Large intestine (tissue), 3 donors: ENCODE data around the gene HHAT. TPM values are rescaled to one million over a fixed set of nuclear protein-coding genes. Genes with fewer than 3 reads are reported as not detected.
A peak's percentile ranks its signal among the peaks of the same experiment; 100 is the strongest.

Source experiments
- DNase-seq, 2 donors: peaks; one replicate each; pipeline versions ENCODE4 v3.0.0 to v3.0.0-alpha.2; 2013
- H3K27ac ChIP-seq: one replicate; pipeline ENCODE4 v1.5.1; 2013; ENCODE audit warnings: low read length
- H3K27me3 ChIP-seq: 2 replicates; pipeline ENCODE4 v1.6.1; 2013; ENCODE audit warnings: low read length; ENCODE audit not compliant: control insufficient read depth, insufficient read depth
- H3K36me3 ChIP-seq: 2 replicates; pipeline ENCODE4 v1.6.1; 2013; ENCODE audit warnings: low read length; ENCODE audit not compliant: control insufficient read depth, insufficient read depth
- H3K4me1 ChIP-seq: one replicate; pipeline ENCODE4 v1.6.1; 2013; ENCODE audit warnings: low read length; ENCODE audit not compliant: control insufficient read depth, insufficient read depth
- H3K4me3 ChIP-seq: one replicate; pipeline ENCODE4 v1.5.1; 2013; ENCODE audit warnings: low read length
- H3K9me3 ChIP-seq: one replicate; pipeline ENCODE4 v1.6.1; 2013; ENCODE audit warnings: mild to moderate bottlenecking, low read depth, low read length, moderate library complexity; ENCODE audit not compliant: control insufficient read depth
- WGBS: methylation state at CpG from one replicate; pipeline ENCODE4 v1.1.5; 2013; ENCODE audit warnings: low lambda C conversion rate; ENCODE audit not compliant: insufficient coverage; 5-methylcytosine and 5-hydroxymethylcytosine counted together
- polyA plus RNA-seq: library from polyadenylated mRNA; unstranded; fragments of 120-200 nt; gene quantifications from one replicate; pipeline ENCODE4 v1.2.1, GENCODE V29; 2013

HHAT gene
- polyA plus RNA-seq, 1 donor, result 3.3 TPM

DNA sequence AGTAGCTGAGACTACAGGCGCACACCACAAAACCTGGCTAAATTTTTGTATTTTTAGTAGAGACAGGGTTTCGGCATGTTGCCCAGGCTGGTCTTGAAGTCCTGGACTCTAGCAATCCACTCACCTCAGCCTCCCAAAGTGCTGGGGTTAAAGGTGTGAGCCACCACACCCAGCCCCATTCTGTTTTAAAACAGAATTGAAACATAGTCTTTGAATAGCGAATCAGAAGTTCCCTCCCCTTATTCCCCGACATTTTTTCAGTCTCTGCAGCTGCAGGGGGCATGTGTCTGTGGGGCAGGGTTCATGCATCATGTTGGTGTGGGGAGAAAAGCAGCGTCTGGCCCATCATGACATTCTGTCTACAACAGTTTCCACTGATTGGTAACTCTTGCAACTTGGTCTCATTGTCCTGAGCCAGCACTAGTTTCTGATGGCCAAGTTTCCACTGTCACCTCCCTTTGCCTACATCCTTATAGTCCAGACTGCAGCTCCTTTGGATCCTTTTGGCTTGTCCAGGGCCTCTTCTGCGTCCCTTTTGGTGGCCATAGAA lies 15.6 kb upstream of the HHAT start:
- Histone ChIP-seq H3K4me1 (no peaks in the 10 kb centered on the region), H3K4me3 (no peak overlapping the region), H3K27me3 (peaks cover 9% of the 10 kb centered on the region), H3K36me3 (no peaks in the 10 kb centered on the region), H3K27ac (no peak overlapping the region), H3K9me3 (no peaks in the 10 kb centered on the region)
- WGBS, result no CpG with 5 or more reads among the region's 6 CpGs
- DNase-seq, result no peak

DNA sequence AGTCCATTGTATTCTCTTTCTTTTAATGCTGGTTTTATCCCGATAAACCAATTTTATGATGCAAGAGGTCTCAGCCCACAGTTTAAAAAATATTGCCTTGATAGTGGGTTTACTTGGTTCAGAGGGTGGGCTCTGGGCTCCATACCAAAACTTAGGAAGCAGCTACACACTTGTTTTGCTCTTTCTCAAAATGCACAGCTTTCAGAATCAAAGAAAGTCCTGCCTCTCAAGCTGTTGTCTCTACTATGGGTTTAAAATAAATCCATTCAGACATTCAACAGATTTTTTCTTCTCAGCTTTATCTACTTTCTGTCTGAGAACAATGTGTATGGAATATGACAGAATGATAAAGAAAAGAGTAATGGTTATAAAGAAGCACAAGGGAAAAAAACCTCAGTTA lies 14.8 kb upstream of the HHAT start:
- no peaks in the 10 kb centered on the region for H3K4me1 ChIP-seq
- 100% methylated on average over 1 of the region's 1 CpG for WGBS

DNA sequence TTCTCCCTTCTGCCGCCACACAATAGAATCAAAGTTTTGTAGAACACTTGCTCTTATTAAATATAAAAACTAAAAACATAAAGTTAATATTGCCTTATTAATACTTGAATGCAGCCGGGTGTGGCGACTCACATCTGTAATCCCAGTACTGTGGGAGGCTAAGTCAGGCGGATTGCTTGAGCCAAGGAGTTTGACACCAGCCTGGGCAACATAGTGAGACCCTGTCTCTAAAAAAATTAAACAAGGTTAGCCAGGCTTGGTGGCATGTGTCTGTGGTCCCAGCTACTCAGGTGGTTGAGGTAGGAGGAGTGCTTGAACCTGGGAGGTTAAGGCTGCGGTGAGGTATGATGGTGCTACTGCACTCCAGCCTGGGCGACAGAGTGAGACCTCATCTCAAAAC lies 13.2 kb upstream of the HHAT start:
- no peak overlapping the region for H3K4me3 ChIP-seq
- H3K4me1 ChIP-seq, result no peaks in the 10 kb centered on the region
- H3K27ac ChIP-seq, result no peak overlapping the region
- no peaks in the 10 kb centered on the region for H3K36me3 ChIP-seq
- H3K9me3 ChIP-seq, result no peaks in the 10 kb centered on the region
- peaks cover 2% of the 10 kb centered on the region for H3K27me3 ChIP-seq
- DNase-seq, result no peak
- no CpG with 5 or more reads among the region's 6 CpGs for WGBS

More for the DNA sequence above, 14.8 kb upstream of the HHAT start:
- DNase-seq, result no peak
- Histone ChIP-seq H3K36me3 (no peaks in the 10 kb centered on the region), H3K4me3 (no peak overlapping the region), H3K9me3 (no peaks in the 10 kb centered on the region), H3K27me3 (peaks cover 9% of the 10 kb centered on the region), H3K27ac (no peak overlapping the region)

DNA sequence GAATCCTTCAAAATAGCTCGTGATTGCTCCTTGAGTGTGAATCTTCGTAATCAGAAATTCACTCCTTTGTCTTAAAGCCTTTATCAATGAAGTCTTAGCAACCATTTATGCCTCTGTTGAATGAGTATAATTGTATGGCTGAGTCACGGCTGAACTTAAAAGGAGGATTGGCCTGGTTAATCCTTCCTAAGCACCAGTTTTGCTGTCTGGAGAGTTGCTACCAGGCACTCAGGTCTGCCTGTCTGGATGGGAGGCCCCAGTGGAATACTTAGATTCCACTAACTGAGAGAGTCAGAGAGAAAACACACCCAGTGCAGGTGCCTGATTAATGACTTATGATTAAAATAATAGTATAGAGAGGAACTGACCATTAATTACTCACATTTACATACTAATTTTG lies 7.6 kb upstream of the HHAT start:
- Histone ChIP-seq H3K4me1 (no peaks in the 10 kb centered on the region), H3K36me3 (no peaks in the 10 kb centered on the region), H3K4me3 (no peak overlapping the region), H3K27me3 (no peaks in the 10 kb centered on the region), H3K9me3 (peaks cover 4% of the 10 kb centered on the region), H3K27ac (no peak overlapping the region)
- no CpG with 5 or more reads among the region's 3 CpGs for WGBS
- no peak for DNase-seq

DNA sequence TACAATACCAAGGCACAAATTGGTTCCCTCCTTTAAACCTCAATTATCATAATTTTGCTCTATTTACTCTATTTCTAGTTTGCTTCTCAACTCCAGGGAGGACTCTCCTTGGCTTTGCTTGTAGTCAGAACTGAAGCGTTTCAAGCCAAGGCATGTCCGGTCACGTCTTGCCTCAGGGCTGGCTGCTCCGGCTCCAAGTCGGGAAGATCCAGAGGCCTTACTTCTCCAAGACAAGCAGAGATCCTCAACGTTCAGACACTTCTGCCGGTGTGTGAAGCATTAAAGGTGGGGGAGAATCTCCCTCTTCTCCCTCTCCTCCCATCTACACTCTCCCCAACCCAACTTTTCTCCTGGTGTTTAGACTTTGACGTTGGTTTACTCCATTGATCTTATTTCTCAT lies 7.2 kb upstream of the HHAT start:
- no peaks in the 10 kb centered on the region for H3K27me3 ChIP-seq
- H3K36me3 ChIP-seq, result no peaks in the 10 kb centered on the region
- no peak overlapping the region for H3K4me3 ChIP-seq
- no peak overlapping the region for H3K27ac ChIP-seq
- 60% methylated on average over 1 of the region's 8 CpGs for WGBS
- H3K4me1 ChIP-seq, result no peaks in the 10 kb centered on the region
- no peak for DNase-seq
- peaks cover 4% of the 10 kb centered on the region for H3K9me3 ChIP-seq

DNA sequence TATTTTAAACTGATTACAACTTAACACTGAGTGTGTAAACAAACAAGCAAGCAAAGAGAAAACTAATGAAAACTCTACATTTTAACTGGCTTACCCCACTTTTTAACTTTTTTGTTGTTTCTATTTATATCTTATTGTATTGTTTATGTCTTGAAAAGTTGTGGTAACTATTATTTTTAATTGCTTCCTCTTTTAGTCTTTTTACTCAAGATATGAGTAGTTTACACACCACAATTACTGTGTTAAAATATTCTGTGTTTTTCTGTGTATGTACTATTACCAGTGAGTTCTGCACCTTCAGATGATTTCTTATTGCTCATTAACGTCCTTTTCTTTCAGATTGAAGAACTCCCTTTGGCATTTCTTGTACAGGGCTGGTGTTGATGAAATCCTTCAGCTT lies 4.7 kb upstream of the HHAT start:
- Histone ChIP-seq H3K27me3 (no peaks in the 10 kb centered on the region), H3K9me3 (peaks cover 4% of the 10 kb centered on the region), H3K27ac (no peak overlapping the region), H3K4me3 (no peak overlapping the region), H3K4me1 (peaks cover 3% of the 10 kb centered on the region), H3K36me3 (no peaks in the 10 kb centered on the region)
- DNase-seq, result no peak
- WGBS, result no CpG with 5 or more reads among the region's 1 CpG

DNA sequence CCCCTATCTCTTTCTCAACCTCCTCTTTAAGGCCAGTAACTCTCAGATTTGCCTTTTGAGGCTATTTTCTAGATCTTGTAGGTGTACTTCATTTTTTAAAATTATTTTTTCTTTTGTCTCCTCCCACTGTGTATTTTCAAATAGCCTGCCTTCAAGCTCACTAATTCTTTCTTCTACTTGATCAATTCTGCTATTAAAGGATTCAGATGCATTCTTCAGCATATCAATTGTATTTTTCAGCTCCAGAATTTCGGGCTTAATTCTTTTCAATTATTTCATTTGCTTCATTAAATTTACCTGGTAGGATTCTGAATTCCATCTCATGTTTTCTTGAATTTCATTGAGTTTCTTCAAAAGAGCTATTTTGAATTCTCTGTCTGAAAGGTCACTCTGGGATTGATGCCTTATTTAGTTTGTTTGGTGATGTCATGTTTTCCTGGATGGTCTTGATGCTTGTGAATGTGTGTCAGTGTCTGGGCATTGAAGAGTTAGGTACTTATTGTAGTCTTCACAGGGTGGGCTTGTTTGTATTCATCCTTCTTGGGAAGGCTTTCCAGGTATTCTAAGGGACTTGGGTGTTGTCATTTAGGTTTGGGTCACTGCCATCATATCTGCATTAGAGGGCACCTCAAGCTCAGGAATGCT lies 3.6 kb upstream of the HHAT start:
- WGBS, result 100% methylated on average over 1 of the region's 1 CpG
- Histone ChIP-seq H3K27me3 (no peaks in the 10 kb centered on the region), H3K4me3 (no peak overlapping the region), H3K9me3 (peaks cover 4% of the 10 kb centered on the region), H3K4me1 (peaks cover 3% of the 10 kb centered on the region), H3K27ac (no peak overlapping the region), H3K36me3 (no peaks in the 10 kb centered on the region)
- no peak for DNase-seq

DNA sequence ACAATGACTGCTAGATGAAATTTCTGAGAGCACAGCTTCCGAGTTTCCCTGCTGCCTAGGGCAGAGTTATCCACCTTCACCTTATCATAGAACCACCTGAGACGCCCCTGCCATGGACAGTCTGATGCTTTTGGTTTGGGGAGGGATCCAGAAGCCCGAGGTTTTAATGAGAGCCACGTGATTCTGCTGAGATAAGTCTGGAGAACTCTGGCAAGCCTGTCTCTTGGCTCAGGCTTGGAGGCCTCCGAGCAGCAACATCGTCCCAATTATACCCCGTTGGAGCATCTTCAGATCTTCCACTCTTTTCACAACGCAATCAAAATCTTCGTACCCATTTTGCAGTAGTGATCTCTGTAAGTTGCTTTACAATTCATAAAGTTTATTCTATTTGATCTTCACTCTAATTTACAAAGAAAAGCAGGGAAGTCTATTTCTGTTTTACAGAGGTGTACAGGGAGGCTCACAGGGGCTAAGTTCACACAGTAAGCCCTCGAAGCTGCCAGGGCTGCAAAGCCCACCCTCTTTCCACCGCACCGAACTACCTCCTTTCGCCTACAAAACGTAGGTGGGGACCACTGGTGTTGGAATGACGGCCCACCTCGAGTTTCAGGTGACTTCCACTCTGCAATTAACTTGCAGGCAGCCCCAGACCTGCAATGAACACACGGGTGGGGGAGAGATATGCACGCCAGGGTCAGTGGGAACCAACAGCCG lies 513 bp upstream of the HHAT start:
- DNase-seq, result peak in 1 of 2 donors; percentile 25
- Histone ChIP-seq H3K27ac (peak overlapping the region; percentile 62), H3K9me3 (peaks cover 4% of the 10 kb centered on the region), H3K4me3 (peak overlapping the region; percentile 55), H3K27me3 (no peaks in the 10 kb centered on the region), H3K36me3 (no peaks in the 10 kb centered on the region), H3K4me1 (peaks cover 3% of the 10 kb centered on the region)
- WGBS, result no CpG with 5 or more reads among the region's 19 CpGs

DNA sequence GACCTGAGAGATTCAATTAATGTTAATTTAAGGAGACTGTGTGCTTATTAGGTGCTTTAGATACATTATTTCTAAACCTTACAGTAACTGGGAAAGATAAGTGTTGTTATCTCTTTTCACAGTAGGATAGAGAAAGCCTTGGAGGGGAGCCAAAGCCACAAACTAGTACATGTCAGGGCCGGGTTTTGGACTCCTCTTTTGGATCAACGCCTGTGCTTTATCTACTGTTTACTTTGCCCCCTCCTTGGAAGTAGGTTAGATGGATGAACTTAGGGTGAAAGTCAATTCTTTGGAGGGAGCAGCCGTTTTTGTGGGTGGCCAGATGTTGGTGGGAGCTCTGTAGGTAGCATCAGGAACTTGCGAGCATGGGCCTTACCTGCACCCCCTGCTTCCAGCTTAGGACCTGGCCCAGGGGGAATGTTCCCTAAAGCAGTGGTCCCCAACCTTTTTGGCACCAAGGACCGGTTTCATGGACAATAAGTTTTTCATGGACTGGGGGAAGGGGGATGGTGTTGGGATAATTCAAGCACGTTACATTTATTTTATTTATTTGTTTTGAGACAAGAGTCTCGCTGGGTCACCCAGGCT lies 1.7 kb downstream of the HHAT start:
- no CpG with 5 or more reads among the region's 7 CpGs for WGBS
- Histone ChIP-seq H3K4me3 (no peak overlapping the region), H3K27me3 (no peaks in the 10 kb centered on the region), H3K4me1 (peaks cover 3% of the 10 kb centered on the region), H3K36me3 (no peaks in the 10 kb centered on the region), H3K9me3 (peaks cover 3% of the 10 kb centered on the region), H3K27ac (no peak overlapping the region)
- peak in 1 of 2 donors; percentile 6 for DNase-seq

DNA sequence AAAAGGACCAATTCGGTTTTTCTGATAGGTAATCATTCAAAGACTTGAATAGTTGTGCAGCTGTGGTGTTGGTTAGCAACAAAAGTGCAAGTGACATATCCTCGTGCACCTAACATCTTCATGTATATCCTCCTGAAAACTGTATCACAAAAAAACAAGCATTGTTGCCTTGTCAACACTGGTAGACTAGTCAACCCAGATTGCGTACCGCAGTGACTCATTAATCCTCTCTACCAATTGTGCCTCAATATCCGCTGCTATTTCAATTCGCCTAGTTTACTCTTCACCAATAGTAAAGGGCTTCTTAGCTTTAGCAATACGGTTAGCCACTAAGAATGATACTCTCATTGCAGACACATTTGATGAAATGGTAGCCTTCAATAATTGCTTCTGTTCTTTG lies 3.5 kb downstream of the HHAT start:
- no peak for DNase-seq
- no peaks in the 10 kb centered on the region for H3K9me3 ChIP-seq
- no peak overlapping the region for H3K27ac ChIP-seq
- no peaks in the 10 kb centered on the region for H3K36me3 ChIP-seq
- no peak overlapping the region for H3K4me3 ChIP-seq
- WGBS, result 100% methylated on average over 1 of the region's 7 CpGs
- H3K27me3 ChIP-seq, result no peaks in the 10 kb centered on the region
- peaks cover 3% of the 10 kb centered on the region for H3K4me1 ChIP-seq
